Measurements from ENCODE around the gene RNF26. TPM values are rescaled to one million over a fixed set of nuclear protein-coding genes. Genes with fewer than 3 reads are reported as not detected.

RNF26 gene
- total and polyA plus RNA-seq, 2 donors from 2014 or later: 18.2 to 23.5 TPM

GRCh38 chr11:119324189-119324588 is 10.1 kb upstream of the RNF26 start:
- Histone ChIP-seq H3K4me1 (ENCODE audit: control insufficient read depth in 2 of 3, insufficient read depth in 2 of 3, low read depth in 1 of 3, low read length in 3 of 3) (peaks cover 0 to 8% (median 0%) of the 10 kb centered on the region in 3 donors), H3K36me3 (ENCODE audit: control insufficient read depth in 2 of 3, insufficient read depth in 3 of 3, low read length in 3 of 3) (no peaks in the 10 kb centered on the region), H3K27me3 (ENCODE audit: control insufficient read depth, insufficient read depth, low read length) (no peaks in the 10 kb centered on the region), H3K9me3 (ENCODE audit: control insufficient read depth in 2 of 3, insufficient read depth in 1 of 3, low read length in 3 of 3) (no peaks in the 10 kb centered on the region), H3K27ac (ENCODE audit: low read depth in 2 of 2, low read length in 2 of 2) (no peak overlapping the region), H3K4me3 (ENCODE audit: low read length in 3 of 3) (no peak overlapping the region), H3K9ac (ENCODE audit: low read length in 3 of 3) (no peak overlapping the region)
- intact Hi-C loops (cut with DNase I): no loop called here
- TF ChIP-seq CTCF (IDR thresholded peaks at IDR 0.05; ENCODE audit: borderline replicate concordance, extremely low read depth, insufficient read depth): no peak
- FAIRE-seq: no peak
- peak in 3 of 5 donors; percentile 40 to 64 (median 58) for DNase-seq

- no peak for TF ChIP-seq CTCF (IDR thresholded peaks at IDR 0.05; ENCODE audit: borderline replicate concordance, extremely low read depth, insufficient read depth)
- no peak overlapping the region for H3K4me3 ChIP-seq (ENCODE audit: low read length in 3 of 3)
- no peaks in the 10 kb centered on the region for H3K9me3 ChIP-seq (ENCODE audit: control insufficient read depth in 2 of 3, insufficient read depth in 1 of 3, low read length in 3 of 3)
- intact Hi-C loops (cut with DNase I): no loop called here
- H3K36me3 ChIP-seq (ENCODE audit: control insufficient read depth in 2 of 3, insufficient read depth in 3 of 3, low read length in 3 of 3): no peaks in the 10 kb centered on the region
- no peak overlapping the region for H3K9ac ChIP-seq (ENCODE audit: low read length in 3 of 3)
- H3K27ac ChIP-seq (ENCODE audit: low read depth in 2 of 2, low read length in 2 of 2): no peak overlapping the region
- FAIRE-seq: no peak
- peaks cover 0 to 2% (median 0%) of the 10 kb centered on the region in 3 donors for H3K4me1 ChIP-seq (ENCODE audit: control insufficient read depth in 2 of 3, insufficient read depth in 2 of 3, low read depth in 1 of 3, low read length in 3 of 3)
- DNase-seq: no peak
- no peaks in the 10 kb centered on the region for H3K27me3 ChIP-seq (ENCODE audit: control insufficient read depth, insufficient read depth, low read length)
Measured at GRCh38 chr11:119329320-119329719, 5.0 kb upstream of the RNF26 start.

- H3K9ac ChIP-seq (ENCODE audit: low read length in 3 of 3): no peak overlapping the region
- TF ChIP-seq CTCF (IDR thresholded peaks at IDR 0.05; ENCODE audit: borderline replicate concordance, extremely low read depth, insufficient read depth): no peak
- DNase-seq: no peak
- no peak for FAIRE-seq
- intact Hi-C loops (cut with DNase I): no loop called here
- H3K4me1 ChIP-seq (ENCODE audit: control insufficient read depth in 2 of 3, insufficient read depth in 2 of 3, low read depth in 1 of 3, low read length in 3 of 3): peaks cover 0 to 8% (median 6%) of the 10 kb centered on the region in 3 donors
- no peaks in the 10 kb centered on the region for H3K27me3 ChIP-seq (ENCODE audit: control insufficient read depth, insufficient read depth, low read length)
- no peak overlapping the region for H3K27ac ChIP-seq (ENCODE audit: low read depth in 2 of 2, low read length in 2 of 2)
- no peaks in the 10 kb centered on the region for H3K36me3 ChIP-seq (ENCODE audit: control insufficient read depth in 2 of 3, insufficient read depth in 3 of 3, low read length in 3 of 3)
- H3K4me3 ChIP-seq (ENCODE audit: low read length in 3 of 3): no peak overlapping the region
- no peaks in the 10 kb centered on the region for H3K9me3 ChIP-seq (ENCODE audit: control insufficient read depth in 2 of 3, insufficient read depth in 1 of 3, low read length in 3 of 3)
Measured at GRCh38 chr11:119330237-119330636, 4.1 kb upstream of the RNF26 start.
